Ovary (tissue), 3 donors: Measurements from ENCODE around the gene FIGN.

Experiments
- CTCF ChIP-seq, 3 donors: fragments of 450-650 bp in 2 of 3; fragments of 200-600 bp in 1 of 3; IDR thresholded peaks; one replicate each; pipeline versions ENCODE4 v1.5.1 to v1.8.0; 2016 to 2022; ENCODE audit warnings: antibody characterized with exemption in 3 of 3, mild to moderate bottlenecking in 1 of 3
- POLR2A ChIP-seq: fragments of 450-650 bp; IDR thresholded peaks from one replicate; pipeline ENCODE4 v1.6.1; 2017; ENCODE audit warnings: antibody characterized with exemption, mild to moderate bottlenecking, moderate library complexity
- donor health status: DM: no; HTN: no; CAD: no.

- TF ChIP-seq CTCF (IDR thresholded peaks at IDR 0.05) (no peak), POLR2A (no peak)
These were observed 66.3 kb downstream of the FIGN start for GRCh38 chr2:163669506-163669905.
